GM21576 (cell line): ENCODE results near the gene ZNF695.

Experiments used
- ATAC-seq: cut with Tn5 transposase; IDR thresholded peaks from one replicate; pipeline ENCODE4 v1.9.1; 2021; ENCODE audit warnings: mild to moderate bottlenecking, moderate library complexity; ENCODE audit not compliant: unreplicated experiment

Gene ZNF695

GRCh38 chr1:246959944-246960693 is 47.7 kb downstream of the ZNF695 start:
- ATAC-seq = peak; percentile 74

DNA sequence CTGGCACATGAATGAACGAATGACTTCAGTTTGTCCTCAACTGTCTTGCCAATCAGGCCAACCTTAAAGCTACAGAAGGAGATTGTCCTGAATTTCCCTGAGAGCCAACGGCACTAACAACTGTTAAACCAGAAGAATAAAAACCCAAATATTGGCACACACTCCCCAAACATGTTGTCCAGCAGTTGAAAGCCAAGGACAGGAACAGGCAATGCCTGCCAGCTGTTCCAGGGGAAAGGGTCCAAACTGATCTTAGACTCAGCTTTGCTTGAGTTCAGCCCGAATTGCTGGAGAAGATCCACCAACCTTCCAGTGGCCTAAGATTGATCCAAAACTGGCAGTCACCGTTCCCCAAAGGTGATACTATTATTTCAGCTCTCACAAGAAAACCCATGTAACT is 53.7 kb downstream of the ZNF695 start:
- ATAC-seq = no peak

DNA sequence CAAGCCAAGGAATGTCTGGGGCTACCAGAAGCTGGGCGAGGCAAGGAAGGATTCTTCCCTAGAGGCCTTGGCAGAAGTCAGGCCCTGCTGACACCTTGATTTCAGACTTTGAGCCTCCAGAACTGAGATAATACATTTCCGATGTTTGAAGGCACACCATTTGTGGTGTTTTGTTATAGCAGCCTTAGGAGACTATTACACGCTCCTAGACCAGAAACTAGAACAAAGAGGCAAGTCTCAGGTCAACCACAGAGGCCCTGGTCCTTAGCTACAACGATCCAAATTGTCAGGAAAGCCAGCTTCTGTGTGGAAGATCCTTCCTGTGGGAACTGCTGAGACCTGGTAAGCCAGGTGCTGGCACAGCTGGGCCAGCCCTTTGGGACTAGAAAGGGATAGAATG is 56.4 kb downstream of the ZNF695 start:
- no peak for ATAC-seq

- no peak for ATAC-seq
These were observed 57.9 kb downstream of the ZNF695 start for GRCh38 chr1:246949956-246950355.

DNA sequence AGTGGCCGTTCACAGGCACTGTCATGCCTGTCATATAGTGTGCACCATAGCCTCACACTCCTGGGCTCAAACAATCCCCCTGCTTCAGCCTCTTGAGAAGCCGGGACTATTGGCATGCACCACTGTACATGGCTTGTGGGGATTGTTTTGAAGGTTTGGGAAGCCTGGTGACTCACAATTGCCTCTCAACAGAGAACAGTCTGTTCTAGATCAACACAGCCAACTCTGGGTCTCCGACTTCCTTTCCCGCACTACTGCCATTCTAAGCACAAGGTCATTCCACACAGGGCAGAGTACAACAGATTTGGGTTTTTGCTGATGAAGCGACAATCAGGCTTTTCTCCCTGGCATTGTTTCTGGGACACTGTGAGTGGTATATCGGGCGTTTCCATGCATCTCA is 60.6 kb downstream of the ZNF695 start:
- no peak for ATAC-seq

GRCh38 chr1:246946366-246946765 is 61.5 kb downstream of the ZNF695 start:
- ATAC-seq = no peak
